ENCODE results near the gene PCDHB9.
A peak's percentile ranks its signal among the peaks of the same experiment; 100 is the strongest.
"Not testable (repeated sequence)": the region's sequence is repeated elsewhere in the genome, so short reads cannot be mapped to it uniquely, and the experiment has no call there.

PCDHB9 gene

GRCh38 chr5:141189131-141189530 lies 2.2 kb downstream of the PCDHB9 start:
- not testable (repeated sequence) for DNase-seq

- no peak for DNase-seq
Measured at GRCh38 chr5:141192110-141192725, 5.3 kb downstream of the PCDHB9 start, which contains the start of gene PCDHB10. TSS of gene PCDHB10 (plus strand) at chr5:141192353. CDS start at chr5:141192553, 200 bp downstream.

- not testable (repeated sequence) for DNase-seq
Measured at GRCh38 chr5:141194332-141194731, 7.4 kb downstream of the PCDHB9 start.

- no peak for DNase-seq
Measured at GRCh38 chr5:141196363-141196762, 9.4 kb downstream of the PCDHB9 start.

GRCh38 chr5:141199359-141200235 lies 12.6 kb downstream of the PCDHB9 start, which contains the start of gene PCDHB11:
TSS of gene PCDHB11 (plus strand) at chr5:141199627. CDS start at chr5:141199775, 148 bp downstream.
- peak; percentile 33 for DNase-seq

GRCh38 chr5:141201126-141201525 lies 14.2 kb downstream of the PCDHB9 start:
- not testable (repeated sequence) for DNase-seq

GRCh38 chr5:141201646-141202045 lies 14.7 kb downstream of the PCDHB9 start:
- DNase-seq: not testable (repeated sequence)

- no peak for DNase-seq
Measured at GRCh38 chr5:141208478-141208877, 21.5 kb downstream of the PCDHB9 start, which contains the start of gene PCDHB12. TSS of gene PCDHB12 (plus strand) at chr5:141208719. CDS start at chr5:141208908, 189 bp downstream.

- DNase-seq: not testable (repeated sequence)
Measured at GRCh38 chr5:141210281-141210680, 23.3 kb downstream of the PCDHB9 start.

GRCh38 chr5:141210849-141211248 lies 23.9 kb downstream of the PCDHB9 start:
- DNase-seq: not testable (repeated sequence)

- peak; percentile 50 for DNase-seq
Measured at GRCh38 chr5:141213656-141214339, 26.8 kb downstream of the PCDHB9 start, which contains the start of gene PCDHB13. TSS of gene PCDHB13 (plus strand) at chr5:141213919. CDS start at chr5:141214124, 205 bp downstream.

- not testable (repeated sequence) for DNase-seq
Measured at GRCh38 chr5:141214583-141214982, 27.6 kb downstream of the PCDHB9 start.

GRCh38 chr5:141215504-141215903 lies 28.5 kb downstream of the PCDHB9 start:
- not testable (repeated sequence) for DNase-seq

GRCh38 chr5:141216035-141216434 lies 29.1 kb downstream of the PCDHB9 start:
- not testable (repeated sequence) for DNase-seq

- DNase-seq: no peak
Measured at GRCh38 chr5:141223112-141223783, 36.3 kb downstream of the PCDHB9 start, which contains the start of gene PCDHB14. TSS of gene PCDHB14 (plus strand) at chr5:141223343. CDS start at chr5:141223506, 163 bp downstream.

GRCh38 chr5:141224844-141225243 lies 37.9 kb downstream of the PCDHB9 start:
- not testable (repeated sequence) for DNase-seq

- not testable (repeated sequence) for DNase-seq
Measured at GRCh38 chr5:141225421-141225820, 38.5 kb downstream of the PCDHB9 start.

GRCh38 chr5:141234109-141234667 lies 47.2 kb downstream of the PCDHB9 start:
- DNase-seq: no peak

GRCh38 chr5:141235922-141236321 lies 49.0 kb downstream of the PCDHB9 start:
- DNase-seq: not testable (repeated sequence)

GRCh38 chr5:141236516-141237313 lies 49.8 kb downstream of the PCDHB9 start:
- DNase-seq: no peak
